ENCODE results near the gene TMEM190.

DNA sequence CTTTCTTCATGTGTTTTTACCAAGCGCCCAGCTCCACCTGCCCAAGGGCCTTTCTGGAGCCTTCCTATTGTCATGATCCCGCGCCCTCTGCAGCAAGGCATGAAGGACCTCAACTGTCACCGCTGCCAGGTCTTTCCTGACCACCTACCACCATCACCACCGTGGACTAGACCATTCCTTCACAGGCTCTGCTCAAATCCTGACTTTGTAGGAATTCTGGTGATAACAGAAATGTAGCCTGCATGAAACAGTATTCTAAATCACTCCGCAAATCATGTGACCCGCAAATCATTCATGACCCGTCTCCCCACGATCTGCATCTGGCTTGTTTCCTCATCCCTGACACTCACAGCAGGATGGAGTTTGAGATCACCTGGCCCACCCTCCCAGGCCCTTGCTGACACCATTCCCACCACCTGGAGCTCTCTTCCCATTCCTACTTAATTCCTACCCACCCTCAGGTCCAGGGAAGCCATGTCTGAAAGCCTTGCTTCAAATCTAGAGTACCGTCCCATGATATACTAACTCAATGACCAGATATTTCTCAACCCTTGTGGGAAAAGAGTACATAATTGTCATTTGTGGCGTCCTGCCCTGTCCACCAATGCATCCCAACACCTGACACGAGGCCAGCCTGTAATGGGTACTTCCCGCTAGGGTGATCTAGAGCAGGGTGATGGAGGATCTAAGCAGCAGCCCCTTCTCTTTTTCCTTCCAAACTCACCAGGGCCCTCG is 29.6 kb downstream of the TMEM190 start:
- TF ChIP-seq, protein P1, sequence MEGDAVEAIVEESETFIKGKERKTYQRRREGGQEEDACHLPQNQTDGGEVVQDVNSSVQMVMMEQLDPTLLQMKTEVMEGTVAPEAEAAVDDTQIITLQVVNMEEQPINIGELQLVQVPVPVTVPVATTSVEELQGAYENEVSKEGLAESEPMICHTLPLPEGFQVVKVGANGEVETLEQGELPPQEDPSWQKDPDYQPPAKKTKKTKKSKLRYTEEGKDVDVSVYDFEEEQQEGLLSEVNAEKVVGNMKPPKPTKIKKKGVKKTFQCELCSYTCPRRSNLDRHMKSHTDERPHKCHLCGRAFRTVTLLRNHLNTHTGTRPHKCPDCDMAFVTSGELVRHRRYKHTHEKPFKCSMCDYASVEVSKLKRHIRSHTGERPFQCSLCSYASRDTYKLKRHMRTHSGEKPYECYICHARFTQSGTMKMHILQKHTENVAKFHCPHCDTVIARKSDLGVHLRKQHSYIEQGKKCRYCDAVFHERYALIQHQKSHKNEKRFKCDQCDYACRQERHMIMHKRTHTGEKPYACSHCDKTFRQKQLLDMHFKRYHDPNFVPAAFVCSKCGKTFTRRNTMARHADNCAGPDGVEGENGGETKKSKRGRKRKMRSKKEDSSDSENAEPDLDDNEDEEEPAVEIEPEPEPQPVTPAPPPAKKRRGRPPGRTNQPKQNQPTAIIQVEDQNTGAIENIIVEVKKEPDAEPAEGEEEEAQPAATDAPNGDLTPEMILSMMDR (IDR thresholded peaks at IDR 0.05; ENCODE audit: poor library complexity), result no peak
- TF ChIP-seq EZH2 (IDR thresholded peaks at IDR 0.05; ENCODE audit: borderline replicate concordance), result no peak
- TF ChIP-seq EZH2phosphoT487 (IDR thresholded peaks at IDR 0.05; ENCODE audit: low read depth, severe bottlenecking, unreplicated experiment), result no peak

Data from hepatocyte (in vitro differentiated cells).